ENCODE measurements around the gene SLC25A23.

- TF ChIP-seq, protein P1, sequence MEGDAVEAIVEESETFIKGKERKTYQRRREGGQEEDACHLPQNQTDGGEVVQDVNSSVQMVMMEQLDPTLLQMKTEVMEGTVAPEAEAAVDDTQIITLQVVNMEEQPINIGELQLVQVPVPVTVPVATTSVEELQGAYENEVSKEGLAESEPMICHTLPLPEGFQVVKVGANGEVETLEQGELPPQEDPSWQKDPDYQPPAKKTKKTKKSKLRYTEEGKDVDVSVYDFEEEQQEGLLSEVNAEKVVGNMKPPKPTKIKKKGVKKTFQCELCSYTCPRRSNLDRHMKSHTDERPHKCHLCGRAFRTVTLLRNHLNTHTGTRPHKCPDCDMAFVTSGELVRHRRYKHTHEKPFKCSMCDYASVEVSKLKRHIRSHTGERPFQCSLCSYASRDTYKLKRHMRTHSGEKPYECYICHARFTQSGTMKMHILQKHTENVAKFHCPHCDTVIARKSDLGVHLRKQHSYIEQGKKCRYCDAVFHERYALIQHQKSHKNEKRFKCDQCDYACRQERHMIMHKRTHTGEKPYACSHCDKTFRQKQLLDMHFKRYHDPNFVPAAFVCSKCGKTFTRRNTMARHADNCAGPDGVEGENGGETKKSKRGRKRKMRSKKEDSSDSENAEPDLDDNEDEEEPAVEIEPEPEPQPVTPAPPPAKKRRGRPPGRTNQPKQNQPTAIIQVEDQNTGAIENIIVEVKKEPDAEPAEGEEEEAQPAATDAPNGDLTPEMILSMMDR (tag by site-specific recombination; IDR thresholded peaks at IDR 0.05), result no peak
- no peak for TF ChIP-seq ZFP37 (tag by site-specific recombination; IDR thresholded peaks at IDR 0.05)
- no peak for TF ChIP-seq ZNF24 (tag by site-specific recombination; IDR thresholded peaks at IDR 0.05)
- TF ChIP-seq TCF7L2 (IDR thresholded peaks at IDR 0.05; ENCODE audit: borderline replicate concordance, low read depth, low read length), result no peak
- TF ChIP-seq SP2 (tag by site-specific recombination; IDR thresholded peaks at IDR 0.05), result no peak
- TF ChIP-seq, protein P2, sequence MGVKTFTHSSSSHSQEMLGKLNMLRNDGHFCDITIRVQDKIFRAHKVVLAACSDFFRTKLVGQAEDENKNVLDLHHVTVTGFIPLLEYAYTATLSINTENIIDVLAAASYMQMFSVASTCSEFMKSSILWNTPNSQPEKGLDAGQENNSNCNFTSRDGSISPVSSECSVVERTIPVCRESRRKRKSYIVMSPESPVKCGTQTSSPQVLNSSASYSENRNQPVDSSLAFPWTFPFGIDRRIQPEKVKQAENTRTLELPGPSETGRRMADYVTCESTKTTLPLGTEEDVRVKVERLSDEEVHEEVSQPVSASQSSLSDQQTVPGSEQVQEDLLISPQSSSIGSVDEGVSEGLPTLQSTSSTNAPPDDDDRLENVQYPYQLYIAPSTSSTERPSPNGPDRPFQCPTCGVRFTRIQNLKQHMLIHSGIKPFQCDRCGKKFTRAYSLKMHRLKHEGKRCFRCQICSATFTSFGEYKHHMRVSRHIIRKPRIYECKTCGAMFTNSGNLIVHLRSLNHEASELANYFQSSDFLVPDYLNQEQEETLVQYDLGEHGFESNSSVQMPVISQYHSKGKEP (tag by site-specific recombination; IDR thresholded peaks at IDR 0.05), result no peak
- no peak for TF ChIP-seq ZNF239 (tag by site-specific recombination; IDR thresholded peaks at IDR 0.05)
- TF ChIP-seq ZNF423 (tag by site-specific recombination; IDR thresholded peaks at IDR 0.05), result no peak
- no peak for TF ChIP-seq ZXDB (tag by site-specific recombination; IDR thresholded peaks at IDR 0.05)
- TF ChIP-seq ZNF558 (tag by site-specific recombination; IDR thresholded peaks at IDR 0.05), result no peak
These were observed 13.1 kb downstream of the SLC25A23 start for GRCh38 chr19:6446452-6446851.

All from HEK293 (cell line).